ENCODE measurements around the gene GAN.

GAN gene

GRCh38 chr16:81279392-81279791 is 35.4 kb upstream of the GAN start:
- no peak for TF ChIP-seq CTCF (IDR thresholded peaks at IDR 0.05; ENCODE audit: unreplicated experiment in 3 of 3)
- no peaks in the 10 kb centered on the region for H3K9me3 Mint-ChIP-seq
- H3K4me3 Mint-ChIP-seq, result no peak overlapping the region
- H3K27me3 Mint-ChIP-seq (ENCODE audit: low read depth), result no peaks in the 10 kb centered on the region
- H3K4me1 Mint-ChIP-seq, result no peaks in the 10 kb centered on the region
- no peak overlapping the region for H3K27ac Mint-ChIP-seq
- H3K36me3 Mint-ChIP-seq (ENCODE audit: low read depth), result no peaks in the 10 kb centered on the region

- Mint-ChIP-seq H3K9me3 (no peaks in the 10 kb centered on the region), H3K4me3 (no peak overlapping the region), H3K36me3 (ENCODE audit: low read depth) (no peaks in the 10 kb centered on the region), H3K27me3 (ENCODE audit: low read depth) (no peaks in the 10 kb centered on the region), H3K27ac (peak overlapping the region in 1 of 3 experiments; percentile 36), H3K4me1 (no peaks in the 10 kb centered on the region)
- TF ChIP-seq CTCF (IDR thresholded peaks at IDR 0.05; ENCODE audit: unreplicated experiment in 3 of 3), result no peak
These were observed 34.4 kb upstream of the GAN start for GRCh38 chr16:81280393-81280792.

DNA sequence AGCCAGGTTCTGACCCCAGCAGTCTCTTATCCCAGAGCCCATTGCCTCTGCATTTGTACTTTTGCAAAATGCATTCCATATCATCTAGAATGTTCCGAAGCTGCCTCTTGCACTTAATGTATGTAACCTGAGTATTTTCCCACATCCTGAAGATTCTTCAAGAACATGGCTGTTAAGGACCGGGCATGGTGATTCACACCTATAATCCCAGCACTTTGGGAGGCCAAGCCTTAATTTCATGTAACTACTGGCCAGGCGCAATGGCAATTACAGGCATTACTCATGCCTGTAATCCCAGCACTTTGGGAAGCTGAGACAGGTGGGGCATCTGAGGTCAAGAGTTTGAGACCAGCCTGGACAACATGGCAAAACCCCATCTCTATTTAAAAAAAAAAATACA is 31.7 kb upstream of the GAN start:
- no peaks in the 10 kb centered on the region for H3K36me3 Mint-ChIP-seq (ENCODE audit: low read depth)
- TF ChIP-seq CTCF (IDR thresholded peaks at IDR 0.05; ENCODE audit: unreplicated experiment in 3 of 3), result no peak
- H3K27ac Mint-ChIP-seq, result no peak overlapping the region
- H3K27me3 Mint-ChIP-seq (ENCODE audit: low read depth), result no peaks in the 10 kb centered on the region
- no peaks in the 10 kb centered on the region for H3K4me1 Mint-ChIP-seq
- no peaks in the 10 kb centered on the region for H3K9me3 Mint-ChIP-seq
- no peak overlapping the region for H3K4me3 Mint-ChIP-seq

- H3K4me1 Mint-ChIP-seq, result no peaks in the 10 kb centered on the region
- H3K27ac Mint-ChIP-seq, result no peak overlapping the region
- no peak for TF ChIP-seq CTCF (IDR thresholded peaks at IDR 0.05; ENCODE audit: unreplicated experiment in 3 of 3)
- no peaks in the 10 kb centered on the region for H3K36me3 Mint-ChIP-seq (ENCODE audit: low read depth)
- H3K9me3 Mint-ChIP-seq, result no peaks in the 10 kb centered on the region
- peaks cover 4% of the 10 kb centered on the region for H3K27me3 Mint-ChIP-seq (ENCODE audit: low read depth)
- no peak overlapping the region for H3K4me3 Mint-ChIP-seq
These were observed 29.7 kb upstream of the GAN start for GRCh38 chr16:81284995-81285600.

DNA sequence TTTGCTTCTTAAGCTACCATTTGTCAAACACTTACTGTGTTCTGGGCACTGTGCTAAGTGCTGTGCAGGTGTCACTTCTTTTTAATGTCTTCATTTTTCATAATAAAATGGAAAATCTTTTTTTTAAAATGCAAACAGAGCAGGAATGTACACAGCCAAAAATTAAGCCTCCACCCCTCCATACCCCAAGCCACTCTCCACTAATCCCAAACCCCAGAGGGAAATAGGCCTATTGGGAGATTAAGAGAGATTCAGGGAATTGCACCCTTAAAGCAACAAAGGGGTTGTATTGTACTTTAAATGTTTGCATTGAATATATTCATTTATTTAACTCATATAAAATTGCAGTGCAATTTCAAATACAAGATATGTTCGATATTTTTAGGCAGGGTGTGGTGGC is 28.6 kb upstream of the GAN start:
- no peak overlapping the region for H3K4me3 Mint-ChIP-seq
- H3K27ac Mint-ChIP-seq, result no peak overlapping the region
- no peak for TF ChIP-seq CTCF (IDR thresholded peaks at IDR 0.05; ENCODE audit: unreplicated experiment in 3 of 3)
- H3K36me3 Mint-ChIP-seq (ENCODE audit: low read depth), result no peaks in the 10 kb centered on the region
- no peaks in the 10 kb centered on the region for H3K9me3 Mint-ChIP-seq
- no peaks in the 10 kb centered on the region for H3K4me1 Mint-ChIP-seq
- H3K27me3 Mint-ChIP-seq (ENCODE audit: low read depth), result peaks cover 4% of the 10 kb centered on the region

- no peaks in the 10 kb centered on the region for H3K9me3 Mint-ChIP-seq
These were observed 23.6 kb upstream of the GAN start for GRCh38 chr16:81291117-81291516.

More at GRCh38 chr16:81291117-81291516, 23.6 kb upstream of the GAN start:
- no peak for TF ChIP-seq CTCF (IDR thresholded peaks at IDR 0.05; ENCODE audit: unreplicated experiment in 3 of 3)
- Mint-ChIP-seq H3K4me3 (no peak overlapping the region), H3K4me1 (no peaks in the 10 kb centered on the region), H3K27me3 (ENCODE audit: low read depth) (peaks cover 4% of the 10 kb centered on the region), H3K36me3 (ENCODE audit: low read depth) (no peaks in the 10 kb centered on the region), H3K27ac (no peak overlapping the region)
